ENCODE results near the gene RAD18.

The RAD18 gene

GRCh38 chr3:8838234-8838633 lies 125.0 kb downstream of the RAD18 start:
- no peak for DNase-seq (ENCODE audit: low read depth in 2 of 3, low spot score in 1 of 3)

GRCh38 chr3:8837162-8837561 lies 126.1 kb downstream of the RAD18 start:
- no peak for DNase-seq (ENCODE audit: low read depth in 2 of 3, low spot score in 1 of 3)

- no peak for DNase-seq (ENCODE audit: low read depth in 2 of 3, low spot score in 1 of 3)
These were observed 127.2 kb downstream of the RAD18 start for GRCh38 chr3:8836096-8836495.

GRCh38 chr3:8835385-8835784 lies 127.9 kb downstream of the RAD18 start:
- no peak for DNase-seq (ENCODE audit: low read depth in 2 of 3, low spot score in 1 of 3)

GRCh38 chr3:8834974-8835373 lies 128.3 kb downstream of the RAD18 start:
- no peak for DNase-seq (ENCODE audit: low read depth in 2 of 3, low spot score in 1 of 3)

GRCh38 chr3:8827641-8828040 lies 135.6 kb downstream of the RAD18 start:
- DNase-seq (ENCODE audit: low read depth in 2 of 3, low spot score in 1 of 3): no peak
